Endothelial cell of umbilical vein (primary cell): Measurements from ENCODE around the gene IPO13. TPM values are rescaled to one million over a fixed set of nuclear protein-coding genes. Genes with fewer than 3 reads are reported as not detected.

Experiments used
- BruUV-seq: library from RNA; stranded (reverse); fragments of 400-500 nt; replicated peaks from 2 replicates; lab custom pipeline; 2021; lab: Mats Ljungman, UMichigan
- CTCF ChIA-PET: fragments of 300-600, 350-600 bp; sonication (Branson Sonifier 250); formaldehyde crosslinking; loops from one replicate; lab custom pipeline; 2021; ENCODE audit warnings: antibody characterized with exemption, inconsistent platforms; lab: Charles Lee
- POLR2A ChIA-PET: fragments of 300-600, 350-600 bp; sonication (Branson Sonifier 250); formaldehyde crosslinking; loops from one replicate; lab custom pipeline; 2021; ENCODE audit warnings: antibody characterized with exemption, inconsistent platforms; lab: Charles Lee
- DNase-seq: peaks from one replicate; pipeline ENCODE4 v3.0.0-alpha.2; 2011; ENCODE audit warnings: low read depth, low spot score
- FAIRE-seq: peaks from 2 replicates; lab custom pipeline; 2011; peaks lifted over from hg19 to GRCh38; lab: Jason Lieb, UNC
- H2AFZ ChIP-seq: 2 replicates; pipeline ENCODE4 v1.6.0; 2012; ENCODE audit warnings: low read depth, low read length, control low read depth, inconsistent platforms
- H3K27ac ChIP-seq: 2 replicates; pipeline ENCODE4 v1.5.1; 2011; ENCODE audit warnings: low read depth, mild to moderate bottlenecking, control low read depth, low read length, moderate library complexity; ENCODE audit not compliant: insufficient read depth
- H3K27me3 ChIP-seq, 2 experiments: 2 replicates each; pipeline versions ENCODE4 v1.6.0 to v1.6.1; 2011; ENCODE audit warnings: low read length in 2 of 2, mixed read lengths in 1 of 2; ENCODE audit not compliant: control insufficient read depth in 2 of 2, insufficient read depth in 2 of 2
- H3K36me3 ChIP-seq, 2 experiments: 2 replicates in 1 of 2; 3 replicates in 1 of 2; pipeline ENCODE4 v1.5.1; 2011; ENCODE audit warnings: low read length in 2 of 2, mild to moderate bottlenecking in 1 of 2, moderate library complexity in 1 of 2; ENCODE audit not compliant: control insufficient read depth in 2 of 2, insufficient read depth in 2 of 2; ENCODE audit errors: extremely low read depth in 1 of 2
- H3K4me1 ChIP-seq: 3 replicates; pipeline ENCODE4 v1.5.1; 2011; ENCODE audit warnings: mild to moderate bottlenecking, low read length; ENCODE audit not compliant: control insufficient read depth, insufficient read depth; ENCODE audit errors: extremely low read depth
- H3K4me2 ChIP-seq: 2 replicates; pipeline ENCODE4 v1.6.1; 2011; ENCODE audit warnings: low read length, control low read depth, mixed read lengths; ENCODE audit not compliant: insufficient read depth
- H3K4me3 ChIP-seq, 3 experiments: fragments of 200-600 bp in 1 of 3; sonication (generic), shearing (Covaris generic) in 1 of 3; replicated peaks in 1 of 3; 2 replicates each; pipeline ENCODE4 v1.5.1; 2011 to 2016; ENCODE audit warnings: control low read depth in 3 of 3, low read length in 3 of 3, mild to moderate bottlenecking in 2 of 3, inconsistent platforms in 1 of 3, low read depth in 1 of 3, moderate library complexity in 1 of 3; ENCODE audit not compliant: insufficient read depth in 1 of 3
- H3K79me2 ChIP-seq: 2 replicates; pipeline ENCODE4 v1.6.0; 2012; ENCODE audit warnings: low read length, inconsistent platforms; ENCODE audit not compliant: control insufficient read depth, insufficient read depth
- H3K9ac ChIP-seq: replicated peaks from 2 replicates; pipeline ENCODE3; 2011; ENCODE audit warnings: low read length, control low read depth; ENCODE audit not compliant: insufficient read depth; ENCODE audit errors: extremely low read depth
- H3K9me1 ChIP-seq: replicated peaks from 3 replicates; pipeline ENCODE4 v1.6.0; 2011; ENCODE audit warnings: mild to moderate bottlenecking, low read length; ENCODE audit not compliant: control insufficient read depth, insufficient read depth; ENCODE audit errors: extremely low read depth
- H3K9me3 ChIP-seq: replicated peaks from 2 replicates; pipeline ENCODE4 v1.5.1; 2012; ENCODE audit warnings: low read length, inconsistent platforms; ENCODE audit not compliant: control insufficient read depth, insufficient read depth
- H4K20me1 ChIP-seq: replicated peaks from 2 replicates; pipeline ENCODE3; 2011; ENCODE audit warnings: mild to moderate bottlenecking, low read length; ENCODE audit not compliant: control insufficient read depth, insufficient read depth; ENCODE audit errors: extremely low read depth
- CTCF ChIP-seq, 2 donors: IDR thresholded peaks; 1 replicate in 1 of 2; 2 replicates in 1 of 2; pipeline ENCODE4 v1.5.1; 2011; ENCODE audit warnings: low read length in 2 of 2, mild to moderate bottlenecking in 2 of 2, moderate library complexity in 2 of 2, control low read depth in 1 of 2, inconsistent platforms in 1 of 2, low read depth in 1 of 2; ENCODE audit not compliant: insufficient read depth in 1 of 2; ENCODE audit errors: extremely low read depth in 1 of 2
- FOS ChIP-seq: IDR thresholded peaks from 2 replicates; pipeline ENCODE4 v1.6.1; 2011; ENCODE audit warnings: mild to moderate bottlenecking, low read length, moderate library complexity, borderline replicate concordance; ENCODE audit not compliant: insufficient read depth
- dilution Hi-C: fragments of 300-500 bp; cut with MboI; formaldehyde crosslinking; loops from one replicate; pipeline ENCODE4 v1.15.0; 2019; ENCODE audit warnings: low sequenced_read_pairs; ENCODE audit not compliant: extremely low pct_ligation_motif_present
- intact Hi-C: fragments of 100-400 bp; cut with micrococcal nuclease; formaldehyde crosslinking; loops from one replicate; pipeline ENCODE4 v1.10.0; 2022
- polyA plus RNA-seq, 4 experiments: library from polyadenylated mRNA; depleted of rRNA in 3 of 4; stranded (reverse) in 3 of 4; unstranded in 1 of 4; fragments of >200 nt; gene quantifications; 2 replicates each; pipeline versions ENCODE4 v1.2.1 to v1.2.3, GENCODE V29; 2011 to 2012; ENCODE audit warnings: missing spikeins in 1 of 4
- total RNA-seq: library from RNA; stranded (reverse); gene quantifications from 2 replicates; pipeline ENCODE4 v1.2.3, GENCODE V29; 2021

IPO13 gene
- total and polyA plus RNA-seq, 2 donors (not counting 3 experiments of a cell fraction or from before 2014, with no cell fraction given) = 28.9 to 29.3 TPM

- DNase-seq = no peak
- ChIA-PET POLR2A (no interaction called here), CTCF (interaction anchor here (0.6 to 3.3 kb wide), 6 partner anchors 10 to 232 kb away, joined by 4 to 13 read pairs (median 5); no protein-coding TSS in a partner anchor)
- no peak overlapping the region for H3K27ac ChIP-seq
- H3K9ac ChIP-seq = no peak overlapping the region
- no peaks in the 10 kb centered on the region for H3K79me2 ChIP-seq
- H3K4me3 ChIP-seq = no peak overlapping the region
- no peaks in the 10 kb centered on the region for H3K27me3 ChIP-seq
- H3K4me2 ChIP-seq = no peak overlapping the region
- FAIRE-seq = no peak
- no peaks in the 10 kb centered on the region for H3K36me3 ChIP-seq
- H2AFZ ChIP-seq = no peak overlapping the region
- H4K20me1 ChIP-seq = no peaks in the 10 kb centered on the region
- no peaks in the 10 kb centered on the region for H3K9me1 ChIP-seq
- dilution Hi-C loops = no loop called here
- H3K9me3 ChIP-seq = no peaks in the 10 kb centered on the region
- intact Hi-C loops = loop anchor here (5.0 kb wide), 2 partner anchors 37 to 233 kb away; partner anchors contain the start of gene SLC6A9
- TF ChIP-seq CTCF (IDR thresholded peaks at IDR 0.05; ENCODE audit: extremely low read depth in 1 of 2, insufficient read depth in 1 of 2, low read depth in 1 of 2, low read length in 2 of 2) (peak in 1 of 2 donors; percentile 30), FOS (no peak)
- peaks cover 7% of the 10 kb centered on the region for H3K4me1 ChIP-seq
- no TSS peak for BruUV-seq
Measured at GRCh38 chr1:43994794-43995790, 48.3 kb downstream of the IPO13 start.
